HG03135 (cell line): Measurements from ENCODE around the gene SH3BGRL3.
"Not testable (repeated sequence)": the region's sequence is repeated elsewhere in the genome, so short reads cannot be mapped to it uniquely, and the experiment has no call there.

ENCODE experiments used
- ATAC-seq: cut with Tn5 transposase; IDR thresholded peaks from one replicate; pipeline ENCODE4 v1.9.1; 2021; ENCODE audit warnings: mild to moderate bottlenecking, moderate library complexity; ENCODE audit not compliant: unreplicated experiment

Gene SH3BGRL3

GRCh38 chr1:26279456-26280332 lies at the start of gene SH3BGRL3:
Gene SH3BGRL3 (plus strand): TSS chr1:26280086. CDS start chr1:26280156, 70 bp downstream.
- peak; percentile 43 for ATAC-seq

DNA sequence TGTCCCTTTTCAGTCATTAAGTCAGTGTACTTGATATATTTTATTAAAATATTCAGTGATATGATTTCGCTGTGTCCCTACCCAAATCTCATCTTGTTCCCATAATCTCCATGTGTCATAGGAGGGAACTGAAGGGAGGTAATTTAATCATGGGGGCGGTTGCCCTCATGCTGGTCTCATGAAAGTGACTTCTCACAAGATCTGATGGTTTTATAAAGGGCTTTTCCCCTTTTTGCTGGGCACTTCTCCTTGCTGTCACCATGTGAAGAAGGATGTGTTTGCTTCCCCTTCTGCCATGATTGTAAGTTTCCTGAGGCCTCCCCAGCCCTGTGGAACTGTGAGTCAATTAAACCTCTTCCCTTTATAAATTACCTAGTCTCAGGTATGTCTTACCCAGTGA lies 49.2 kb upstream of the SH3BGRL3 start:
- ATAC-seq = not testable (repeated sequence)

DNA sequence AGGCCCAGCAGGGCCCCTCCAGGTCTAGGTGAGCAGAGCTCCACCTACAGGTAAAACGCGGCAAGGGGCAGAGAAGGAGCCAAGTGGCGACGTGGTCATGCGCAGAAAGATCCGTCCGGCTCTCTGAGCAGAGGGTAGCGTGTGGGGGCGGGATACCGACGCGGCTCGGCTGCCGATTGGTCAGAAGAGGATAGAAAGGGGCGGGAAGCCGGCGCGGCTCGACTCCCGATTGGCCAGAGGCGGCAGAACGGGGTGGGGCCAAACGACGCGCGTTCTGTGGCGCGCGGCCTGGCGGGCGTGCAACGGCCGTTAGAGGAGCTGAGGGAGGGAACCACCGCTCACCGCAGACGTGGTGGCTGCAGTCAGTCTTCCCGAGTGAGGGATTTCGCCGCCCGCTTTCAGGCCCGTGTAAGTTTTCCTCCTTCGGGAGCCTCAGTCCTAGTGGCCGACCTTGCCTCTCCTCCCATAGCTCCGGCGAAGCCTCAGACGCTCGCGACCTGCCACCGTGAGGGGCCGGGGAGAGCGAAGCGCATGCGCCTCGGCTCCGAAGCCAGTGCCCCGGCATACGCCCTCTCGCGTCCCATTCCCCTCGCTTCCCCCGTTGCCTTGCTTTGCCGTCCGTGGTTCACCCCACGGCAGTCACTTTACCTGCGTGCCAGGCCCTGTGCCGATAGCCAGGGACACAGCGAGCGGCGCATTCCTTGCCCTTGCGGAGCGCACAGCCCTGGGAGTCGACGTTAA lies 45.8 kb upstream of the SH3BGRL3 start, which contains the start of gene CEP85:
Gene CEP85, plus strand, starts transcription at position 298 of the 741 bp plus-strand sequence. CDS start 5,584 bp downstream, outside the sequence.
- peak; percentile 86 for ATAC-seq

- no peak for ATAC-seq
Observed at GRCh38 chr1:26234644-26235370, 45.1 kb upstream of the SH3BGRL3 start.

GRCh38 chr1:26237230-26237966 lies 42.5 kb upstream of the SH3BGRL3 start:
- ATAC-seq = no peak

DNA sequence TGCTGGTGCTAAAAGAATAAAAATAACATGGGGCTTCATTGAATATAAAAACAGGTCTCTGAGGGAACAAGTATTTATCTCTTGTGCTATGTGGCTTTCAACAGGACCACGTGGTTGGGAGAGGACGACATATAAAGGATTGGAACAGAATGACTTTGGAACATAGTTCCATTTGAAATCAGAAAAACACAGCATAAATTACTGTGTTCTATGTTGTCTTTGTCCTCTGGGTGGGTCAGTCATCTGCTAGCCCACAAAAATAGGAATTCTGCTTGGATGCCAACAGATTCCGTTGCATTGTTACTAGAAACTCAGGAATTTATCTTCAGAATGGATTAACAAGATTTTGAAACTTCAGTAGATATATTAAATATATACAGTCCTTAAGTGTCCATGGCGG lies 40.0 kb upstream of the SH3BGRL3 start:
- no peak for ATAC-seq

GRCh38 chr1:26252718-26253117 lies 27.2 kb upstream of the SH3BGRL3 start:
- ATAC-seq = no peak

DNA sequence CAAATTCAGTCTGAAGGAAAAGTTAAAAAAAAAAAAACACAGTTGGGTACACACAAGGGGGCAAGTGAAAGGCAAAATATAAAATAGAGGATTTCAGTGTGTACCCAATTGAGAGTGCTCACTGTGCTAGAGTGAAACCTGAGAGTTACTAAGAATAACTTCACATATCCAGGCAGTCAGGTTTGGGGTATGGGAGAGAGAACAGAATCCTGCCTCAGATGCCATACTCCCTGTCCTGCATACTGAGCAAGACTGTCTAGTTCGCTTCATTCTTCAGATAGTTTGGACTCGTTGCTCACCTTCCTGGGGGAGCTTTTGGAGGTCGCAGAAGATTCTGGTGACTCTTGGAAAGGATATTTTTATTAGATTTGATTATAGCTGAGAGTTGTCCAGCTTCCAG lies 25.5 kb upstream of the SH3BGRL3 start:
- ATAC-seq = no peak

GRCh38 chr1:26257222-26257621 lies 22.7 kb upstream of the SH3BGRL3 start:
- no peak for ATAC-seq

GRCh38 chr1:26259005-26259404 lies 20.9 kb upstream of the SH3BGRL3 start:
- no peak for ATAC-seq

- ATAC-seq = no peak
Observed at GRCh38 chr1:26259578-26259977, 20.3 kb upstream of the SH3BGRL3 start.

- no peak for ATAC-seq
Observed at GRCh38 chr1:26263212-26263611, 16.7 kb upstream of the SH3BGRL3 start.

GRCh38 chr1:26265405-26265804 lies 14.5 kb upstream of the SH3BGRL3 start:
- ATAC-seq = no peak

- no peak for ATAC-seq
Observed at GRCh38 chr1:26268290-26269197, 11.3 kb upstream of the SH3BGRL3 start.

DNA sequence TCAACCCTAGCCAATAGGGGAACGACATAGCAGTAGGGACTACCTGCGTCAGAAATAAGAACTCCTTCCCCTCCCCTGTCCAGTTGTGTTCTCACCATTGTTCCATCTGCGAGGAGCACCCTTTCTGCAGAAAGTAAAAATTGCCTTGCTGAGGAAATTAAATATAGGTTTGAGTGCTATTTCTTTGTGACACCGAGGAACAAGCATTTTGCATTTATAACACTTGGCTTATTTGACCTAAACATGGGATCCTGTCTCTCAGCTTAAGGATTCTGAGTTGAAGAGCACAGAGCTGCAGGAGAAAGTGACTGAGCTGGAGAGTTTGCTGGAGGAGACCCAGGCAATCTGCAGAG lies 10.7 kb upstream of the SH3BGRL3 start:
- no peak for ATAC-seq

DNA sequence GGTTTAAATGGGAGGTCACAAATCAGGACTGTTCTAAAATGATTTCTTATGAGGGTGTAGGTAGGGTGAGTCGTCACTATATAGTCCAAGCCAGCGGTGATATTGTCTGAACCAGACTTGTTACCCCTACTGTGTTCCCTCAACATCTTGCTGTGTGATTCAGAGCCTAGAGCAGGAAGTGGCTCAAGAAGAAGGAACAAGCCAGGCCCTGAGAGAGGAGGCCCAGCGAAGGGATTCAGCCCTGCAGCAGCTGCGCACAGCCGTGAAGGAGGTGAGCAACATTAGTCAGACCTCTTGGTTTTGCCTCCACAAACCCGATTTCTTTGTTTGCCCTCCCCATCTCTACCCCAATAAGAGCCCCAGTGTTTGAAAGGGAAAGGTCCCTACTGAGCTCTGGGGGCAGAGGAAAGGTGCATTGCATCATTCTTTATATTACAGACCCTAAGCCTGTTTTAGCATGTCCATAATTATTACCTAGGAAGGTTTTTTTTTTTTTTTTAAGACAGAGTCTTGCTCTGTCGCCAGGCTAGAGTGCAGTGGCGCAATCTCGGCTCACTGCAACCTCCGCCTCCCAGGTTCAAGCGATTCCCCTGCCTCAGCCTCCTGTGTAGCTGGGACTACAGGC lies 5.0 kb upstream of the SH3BGRL3 start:
- ATAC-seq = no peak

DNA sequence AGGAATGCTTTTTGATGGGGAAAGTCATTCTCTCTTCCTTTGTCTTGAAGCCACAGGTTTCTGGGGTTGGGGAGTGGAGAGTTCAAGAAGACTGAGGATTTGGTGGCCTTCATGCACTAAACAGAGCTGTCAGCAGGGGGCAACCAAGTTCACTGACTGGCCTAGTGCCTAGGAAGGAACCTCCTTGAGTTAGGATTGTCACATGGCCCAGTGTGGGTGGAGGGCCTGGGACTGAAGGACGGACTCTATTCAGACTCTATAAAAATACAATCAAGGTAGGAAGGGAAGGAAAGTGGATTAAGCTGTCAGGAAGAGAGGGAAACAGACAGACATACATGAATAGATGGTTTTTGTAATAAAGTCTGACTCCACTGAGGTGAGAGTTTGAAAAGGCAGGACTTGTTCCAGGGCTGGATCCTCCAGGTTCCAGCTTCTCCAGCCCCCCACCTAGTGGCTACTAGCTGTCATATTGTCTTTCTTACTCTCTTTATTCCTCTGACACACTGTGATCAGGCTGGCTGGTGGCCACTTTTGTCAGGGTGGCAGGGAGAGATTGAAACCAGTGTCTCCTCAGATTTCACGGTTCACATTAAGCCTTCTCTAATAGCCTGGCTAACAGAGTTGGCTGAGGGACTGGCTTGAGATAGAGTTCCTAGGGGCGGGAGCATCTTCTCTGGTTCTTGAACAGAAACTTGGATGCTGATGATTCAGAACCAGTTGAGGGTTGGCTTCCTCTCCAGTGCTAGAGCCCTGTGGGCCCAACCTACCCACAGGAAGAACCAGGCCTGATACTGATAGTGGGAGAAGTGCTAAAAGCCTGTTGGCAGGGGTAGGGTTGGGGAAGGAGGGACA lies 4.1 kb upstream of the SH3BGRL3 start:
- peak; percentile 41 for ATAC-seq

- no peak for ATAC-seq
Observed at GRCh38 chr1:26276432-26276838, 3.5 kb upstream of the SH3BGRL3 start.
